Natural killer cell (primary cell): ENCODE results near the gene DCAF10. TPM values are rescaled to one million over a fixed set of nuclear protein-coding genes. Genes with fewer than 3 reads are reported as not detected.

Source experiments
- ATAC-seq, 3 donors: fragments of 150-1000 bp in 2 of 3; fragments of 200-7000 bp in 1 of 3; cut with Tn5 transposase; 1 replicate in 1 of 3; 2 replicates in 2 of 3; pipeline ENCODE4 v1.10.0; 2021; ENCODE audit warnings: mild to moderate bottlenecking in 2 of 3, moderate library complexity in 2 of 3
- DNase-seq, 2 donors: peaks; one replicate each; pipeline versions ENCODE4 v3.0.0 to v3.0.0-alpha.2; 2013 to 2021; ENCODE audit warnings: mixed read lengths in 1 of 2
- H3K27ac ChIP-seq: one replicate; pipeline ENCODE4 v1.5.1; 2013; ENCODE audit warnings: mild to moderate bottlenecking, low read length
- H3K27me3 ChIP-seq: one replicate; pipeline ENCODE4 v1.6.1; 2013; ENCODE audit warnings: low read length; ENCODE audit not compliant: control insufficient read depth, insufficient read depth
- H3K36me3 ChIP-seq: one replicate; pipeline ENCODE4 v1.6.1; 2013; ENCODE audit warnings: low read length; ENCODE audit not compliant: control insufficient read depth, insufficient read depth
- H3K4me1 ChIP-seq: one replicate; pipeline ENCODE4 v1.6.1; 2013; ENCODE audit warnings: low read length; ENCODE audit not compliant: control insufficient read depth, insufficient read depth
- H3K4me3 ChIP-seq: one replicate; pipeline ENCODE4 v1.5.1; 2013; ENCODE audit warnings: low read length
- H3K9me3 ChIP-seq: one replicate; pipeline ENCODE4 v1.6.1; 2013; ENCODE audit warnings: low read length; ENCODE audit not compliant: control insufficient read depth, insufficient read depth
- H3K27ac Mint-ChIP-seq, 2 donors: one replicate each; pipeline ENCODE4 v1.8.0; 2022; ENCODE audit warnings: mild to moderate bottlenecking in 2 of 2, mixed read lengths in 2 of 2, moderate library complexity in 1 of 2
- H3K27me3 Mint-ChIP-seq, 2 donors: one replicate each; pipeline ENCODE4 v1.8.0; 2022; ENCODE audit warnings: low read depth in 2 of 2, mixed read lengths in 2 of 2
- H3K36me3 Mint-ChIP-seq: one replicate; pipeline ENCODE4 v1.8.0; 2022; ENCODE audit warnings: mixed read lengths
- H3K4me1 Mint-ChIP-seq, 2 donors: one replicate each; pipeline ENCODE4 v1.8.0; 2022; ENCODE audit warnings: mixed read lengths in 2 of 2
- H3K4me3 Mint-ChIP-seq: one replicate; pipeline ENCODE4 v1.8.0; 2022; ENCODE audit warnings: mild to moderate bottlenecking, moderate library complexity, mixed read lengths
- H3K9me3 Mint-ChIP-seq, 2 donors: one replicate each; pipeline ENCODE4 v1.8.0; 2022; ENCODE audit warnings: mixed read lengths in 2 of 2
- CTCF ChIP-seq: fragments of 200-600 bp; IDR thresholded peaks from one replicate; pipeline ENCODE4 v1.8.0; 2022; ENCODE audit warnings: antibody characterized with exemption
- WGBS: methylation state at CpG from one replicate; pipeline ENCODE4 v1.1.7; 2013; ENCODE audit warnings: missing lambda C conversion rate; ENCODE audit not compliant: insufficient coverage; 5-methylcytosine and 5-hydroxymethylcytosine counted together
- intact Hi-C: fragments of 100-400 bp; cut with micrococcal nuclease; formaldehyde crosslinking; loops from one replicate; pipeline ENCODE4 v1.14.2; 2022
- total RNA-seq, 4 donors: library from RNA; stranded (reverse); fragments of 120-200 nt in 1 of 4; gene quantifications; one replicate each; pipeline versions ENCODE4 v1.2.3 to v1.2.4, GENCODE V29; 2013 to 2022

Gene DCAF10
- total RNA-seq, 3 donors from 2014 or later (not counting 1 experiment from before 2014, with no cell fraction given), result 12.9 to 21.0 (median 18.5) TPM

GRCh38 chr9:37902796-37903646 is 102.4 kb downstream of the DCAF10 start:
- H3K9me3 Mint-ChIP-seq, result no peaks in the 10 kb centered on the region
- no peak for TF ChIP-seq CTCF
- peak overlapping the region; percentile 57 to 94 for H3K27ac Mint-ChIP-seq
- H3K4me3 Mint-ChIP-seq, result peak overlapping the region; percentile 94
- H3K4me3 ChIP-seq, result peak overlapping the region; percentile 58
- no peaks in the 10 kb centered on the region for H3K9me3 ChIP-seq
- no peak for ATAC-seq
- peak in 1 of 2 donors; percentile 14 for DNase-seq
- peaks cover 17% of the 10 kb centered on the region for H3K4me1 ChIP-seq
- peak overlapping the region; percentile 78 for H3K27ac ChIP-seq
- intact Hi-C loops, result no loop called here
- no peaks in the 10 kb centered on the region for H3K36me3 Mint-ChIP-seq
- peaks cover 10% of the 10 kb centered on the region for H3K36me3 ChIP-seq
- H3K27me3 Mint-ChIP-seq, result no peaks in the 10 kb centered on the region
- H3K4me1 Mint-ChIP-seq, result peaks cover 17 to 33% of the 10 kb centered on the region in 2 donors
- no peaks in the 10 kb centered on the region for H3K27me3 ChIP-seq
- WGBS, result 18% methylated on average over 17 of the region's 17 CpGs

GRCh38 chr9:37903647-37904444 is 103.2 kb downstream of the DCAF10 start, which contains the start of gene SLC25A51:
TSS of gene SLC25A51 (minus strand) at chr9:37904127. CDS start at chr9:37888550, 15,577 bp downstream.
- H3K4me1 ChIP-seq, result peaks cover 17% of the 10 kb centered on the region
- no peaks in the 10 kb centered on the region for H3K27me3 ChIP-seq
- Mint-ChIP-seq H3K4me1 (peaks cover 17 to 33% of the 10 kb centered on the region in 2 donors), H3K27ac (peak within 1 kb of the TSS; percentile 86 to 94), H3K9me3 (no peaks in the 10 kb centered on the region), H3K4me3 (peak within 1 kb of the TSS; percentile 94), H3K36me3 (no peaks in the 10 kb centered on the region), H3K27me3 (no peaks in the 10 kb centered on the region)
- H3K27ac ChIP-seq, result peak within 1 kb of the TSS; percentile 78
- H3K9me3 ChIP-seq, result no peaks in the 10 kb centered on the region
- peak; percentile 97 to 98 for DNase-seq
- peaks cover 7% of the 10 kb centered on the region for H3K36me3 ChIP-seq
- TF ChIP-seq CTCF, result peak; percentile 89
- peak; percentile 86 to 94 (median 88) for ATAC-seq
- intact Hi-C loops, result loop anchor here (2.0 kb wide), 1 partner anchor 459 kb away; no protein-coding TSS in a partner anchor
- peak within 1 kb of the TSS; percentile 58 for H3K4me3 ChIP-seq
- WGBS, result under 1% methylated on average over 84 of the region's 84 CpGs

- WGBS, result 51% methylated on average over 36 of the region's 36 CpGs
- no peaks in the 10 kb centered on the region for H3K9me3 Mint-ChIP-seq
- H3K4me3 ChIP-seq, result peak overlapping the region; percentile 58
Measured at GRCh38 chr9:37904445-37905130, 104.0 kb downstream of the DCAF10 start.

More at GRCh38 chr9:37904445-37905130, 104.0 kb downstream of the DCAF10 start:
- DNase-seq (no peak), ATAC-seq (peak in 1 of 3 donors; percentile 1)
- Mint-ChIP-seq H3K4me1 (peaks cover 17 to 33% of the 10 kb centered on the region in 2 donors), H3K4me3 (peak overlapping the region; percentile 94), H3K27ac (peak overlapping the region; percentile 86 to 94), H3K36me3 (no peaks in the 10 kb centered on the region), H3K27me3 (no peaks in the 10 kb centered on the region)
- Histone ChIP-seq H3K27ac (peak overlapping the region; percentile 78), H3K27me3 (no peaks in the 10 kb centered on the region), H3K9me3 (no peaks in the 10 kb centered on the region), H3K4me1 (peaks cover 17% of the 10 kb centered on the region), H3K36me3 (no peaks in the 10 kb centered on the region)
- no peak for TF ChIP-seq CTCF
- intact Hi-C loops, result loop anchor here (2.0 kb wide), 1 partner anchor 458 kb away; no protein-coding TSS in a partner anchor
